GM19238 (cell line): ENCODE measurements around the gene NRROS.

Experiments used
- DNase-seq: peaks from one replicate; pipeline ENCODE4 v3.0.0; 2011; ENCODE audit warnings: low spot score; ENCODE audit not compliant: insufficient read length

NRROS gene

DNA sequence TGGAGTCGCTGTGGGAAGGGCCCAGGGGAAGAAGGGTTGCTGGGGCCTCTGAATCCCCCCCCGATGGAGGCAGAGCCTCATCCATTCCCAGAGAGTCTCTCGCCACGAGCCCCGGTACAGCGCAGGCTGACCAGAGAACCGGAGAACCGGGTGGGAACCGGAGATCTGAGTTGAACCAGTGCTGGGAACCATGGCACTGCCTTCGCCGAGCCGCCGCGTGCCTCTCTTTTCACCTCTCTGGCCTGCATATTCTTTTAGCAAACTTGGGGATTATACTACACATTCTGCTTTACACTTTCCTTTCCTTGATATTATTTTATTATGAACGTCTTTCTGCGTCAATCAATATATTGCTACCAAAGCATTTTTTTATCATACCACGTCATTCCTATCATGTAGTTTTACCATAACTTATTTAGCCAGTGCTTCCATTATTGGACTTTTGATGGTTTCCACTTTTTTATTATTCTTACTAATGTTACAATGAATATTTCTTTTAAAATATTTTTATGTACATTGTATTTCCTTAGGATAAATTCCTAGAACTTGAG, 7.2 kb downstream of the NRROS start:
- no peak for DNase-seq

DNA sequence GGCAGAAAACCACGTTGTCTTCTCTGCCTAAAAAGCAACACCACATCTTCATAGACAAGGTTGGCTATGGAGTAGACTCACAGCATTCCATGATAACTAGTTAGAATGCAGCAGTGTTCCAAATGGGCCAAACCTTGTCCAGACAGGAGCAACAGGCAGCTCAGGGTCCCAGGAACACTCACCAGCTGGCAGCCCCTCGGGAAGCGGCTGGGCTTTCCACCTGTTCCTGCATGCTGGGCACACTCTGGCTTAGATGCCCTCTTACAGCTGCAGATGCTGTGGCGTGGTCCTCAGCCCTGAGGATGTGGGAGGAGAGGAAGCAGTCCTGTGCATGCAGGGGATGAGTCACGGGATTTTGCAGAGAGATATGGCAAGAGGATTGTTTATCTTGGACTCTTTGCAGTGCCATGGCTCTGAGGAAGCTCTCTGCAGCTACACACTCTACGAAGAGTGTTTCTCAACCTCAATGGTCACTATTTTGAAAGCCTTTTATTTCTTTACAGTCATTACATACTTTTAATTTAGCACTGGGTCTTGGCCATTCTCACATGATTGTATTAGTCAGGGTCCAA, 11.3 kb downstream of the NRROS start:
- no peak for DNase-seq

DNA sequence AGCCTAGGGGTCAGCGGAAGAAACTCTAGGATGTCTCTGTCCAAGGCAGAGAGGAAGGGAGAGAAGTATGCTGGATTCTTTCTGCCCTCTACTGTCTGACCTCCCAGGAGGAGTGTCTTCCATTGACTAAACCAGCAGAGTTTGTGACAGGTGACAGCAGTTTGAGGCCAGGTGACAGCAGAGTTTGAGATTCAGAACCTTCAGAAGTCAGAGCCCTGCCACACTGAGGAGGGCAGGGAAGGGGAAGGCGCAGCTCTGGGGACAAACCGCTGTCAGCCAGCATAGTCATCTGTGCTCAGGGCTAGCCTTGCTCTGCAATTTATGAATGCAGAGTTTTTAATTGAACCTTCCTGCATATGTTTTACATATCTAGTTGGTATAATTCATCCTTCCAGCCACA, 12.3 kb downstream of the NRROS start:
- DNase-seq, result no peak

- DNase-seq, result no peak
Measured at GRCh38 chr3:196652961-196653795, 13.7 kb downstream of the NRROS start.

GRCh38 chr3:196654006-196654734, 14.7 kb downstream of the NRROS start:
- DNase-seq, result no peak

GRCh38 chr3:196654735-196655090, 15.2 kb downstream of the NRROS start:
- no peak for DNase-seq

DNA sequence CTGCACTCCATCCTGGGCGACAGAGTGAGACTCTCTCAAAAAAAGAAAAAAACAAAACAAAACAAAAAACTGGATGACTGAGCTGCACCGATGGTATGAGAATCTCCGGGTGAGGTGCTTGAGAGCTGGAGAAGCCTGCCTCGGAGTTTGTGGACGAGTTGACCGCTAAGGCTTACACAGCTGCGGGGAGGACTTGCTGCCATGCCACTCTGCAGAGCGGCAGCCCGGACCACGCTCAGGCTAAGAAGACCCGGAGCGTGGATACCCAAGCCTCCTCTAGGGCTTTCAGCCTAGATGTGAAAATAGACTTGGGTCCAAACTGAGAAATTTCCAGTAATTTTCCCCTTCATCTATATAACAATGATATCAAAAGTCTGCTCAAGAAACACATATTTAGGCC, 16.0 kb downstream of the NRROS start:
- no peak for DNase-seq

DNA sequence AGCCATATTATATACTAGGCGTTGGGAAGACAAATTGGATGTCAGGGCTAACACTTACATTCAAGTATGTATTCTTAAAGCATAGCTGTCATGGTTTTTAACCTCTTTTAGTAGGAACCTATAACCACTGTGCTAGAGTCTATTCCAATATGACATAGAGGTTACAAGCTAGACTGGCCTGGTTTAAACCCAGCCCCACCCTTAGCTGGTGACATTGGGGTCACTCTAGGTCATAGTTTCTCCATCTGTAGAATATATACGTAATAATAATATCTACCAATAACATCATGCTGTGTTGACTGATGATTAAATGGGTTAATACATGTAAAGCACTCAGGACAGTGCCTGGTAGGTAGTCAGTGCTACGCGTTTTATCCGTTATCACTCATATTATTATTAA, 16.7 kb downstream of the NRROS start:
- DNase-seq, result no peak

DNA sequence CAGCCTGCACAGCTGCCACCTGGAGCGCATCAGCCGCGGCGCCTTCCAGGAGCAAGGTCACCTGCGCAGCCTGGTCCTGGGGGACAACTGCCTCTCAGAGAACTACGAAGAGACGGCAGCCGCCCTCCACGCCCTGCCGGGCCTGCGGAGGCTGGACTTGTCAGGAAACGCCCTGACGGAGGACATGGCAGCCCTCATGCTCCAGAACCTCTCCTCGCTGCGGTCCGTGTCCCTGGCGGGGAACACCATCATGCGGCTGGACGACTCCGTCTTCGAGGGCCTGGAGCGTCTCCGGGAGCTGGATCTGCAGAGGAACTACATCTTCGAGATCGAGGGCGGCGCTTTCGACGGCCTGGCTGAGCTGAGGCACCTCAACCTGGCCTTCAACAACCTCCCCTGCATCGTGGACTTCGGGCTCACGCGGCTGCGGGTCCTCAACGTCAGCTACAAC, 20.4 kb downstream of the NRROS start:
- no peak for DNase-seq

GRCh38 chr3:196660381-196661166, 21.1 kb downstream of the NRROS start:
- no peak for DNase-seq

GRCh38 chr3:196661400-196661799, 21.9 kb downstream of the NRROS start:
- DNase-seq, result no peak

DNA sequence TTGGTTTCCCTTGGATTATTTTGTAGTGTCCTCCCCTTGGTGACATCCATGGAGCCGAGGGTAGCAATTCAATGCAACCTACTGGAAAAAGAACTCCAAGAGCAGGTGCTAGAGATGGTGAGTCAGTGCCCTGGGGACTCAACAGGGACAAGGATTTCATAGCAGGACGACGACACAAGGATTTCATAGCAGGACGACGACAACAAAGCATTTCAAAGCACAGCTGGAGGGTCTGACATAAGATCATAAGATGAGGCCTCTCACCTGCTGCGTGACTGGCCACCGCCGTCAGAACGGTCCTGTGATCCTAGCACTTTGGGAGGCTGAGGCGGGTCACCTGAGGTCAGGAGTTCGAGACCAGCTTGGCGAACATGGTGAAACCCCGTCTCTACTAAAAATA, 22.5 kb downstream of the NRROS start:
- DNase-seq, result no peak

DNA sequence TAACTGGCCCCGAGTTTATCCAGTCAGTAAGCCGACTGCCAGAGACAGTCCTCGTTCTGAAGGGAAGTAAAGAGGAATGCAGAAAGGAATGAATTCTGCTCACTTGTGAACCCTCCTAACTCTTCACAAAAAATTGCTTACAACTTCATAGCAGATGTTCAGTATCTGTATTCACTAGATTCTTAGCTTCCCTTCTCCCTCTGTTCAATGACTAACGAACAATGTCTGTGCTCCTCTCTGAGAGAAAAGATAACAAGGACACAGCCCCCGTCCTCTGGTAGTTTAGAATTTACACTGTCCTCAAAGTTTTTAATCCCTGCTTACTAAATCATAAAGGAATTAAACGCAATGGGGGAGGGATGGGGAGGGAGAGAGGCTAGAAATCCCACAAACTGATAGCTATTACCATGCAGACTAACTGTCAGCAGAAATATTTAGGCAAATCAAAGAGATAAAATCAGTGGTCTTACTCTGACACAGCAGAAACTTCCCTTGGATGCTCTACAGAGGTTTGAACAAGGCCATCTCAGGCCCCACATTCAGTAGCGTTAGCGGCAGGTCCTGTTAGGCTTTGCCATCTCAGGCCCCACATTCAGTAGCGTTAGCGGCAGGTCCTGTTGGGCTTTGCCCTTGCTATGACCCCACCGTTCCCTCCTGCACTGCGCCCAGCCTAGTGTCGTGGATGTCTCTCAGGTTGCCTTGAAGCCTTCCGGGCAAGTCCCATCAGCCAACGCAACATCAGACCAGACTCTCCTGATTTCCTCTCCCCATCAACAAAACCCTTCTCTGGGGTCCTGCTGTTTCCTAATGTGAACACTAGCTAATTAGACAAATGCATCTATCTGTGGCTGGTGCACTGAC, 23.4 kb downstream of the NRROS start:
- DNase-seq, result no peak

- no peak for DNase-seq
Measured at GRCh38 chr3:196666001-196666867, 26.7 kb downstream of the NRROS start.

DNA sequence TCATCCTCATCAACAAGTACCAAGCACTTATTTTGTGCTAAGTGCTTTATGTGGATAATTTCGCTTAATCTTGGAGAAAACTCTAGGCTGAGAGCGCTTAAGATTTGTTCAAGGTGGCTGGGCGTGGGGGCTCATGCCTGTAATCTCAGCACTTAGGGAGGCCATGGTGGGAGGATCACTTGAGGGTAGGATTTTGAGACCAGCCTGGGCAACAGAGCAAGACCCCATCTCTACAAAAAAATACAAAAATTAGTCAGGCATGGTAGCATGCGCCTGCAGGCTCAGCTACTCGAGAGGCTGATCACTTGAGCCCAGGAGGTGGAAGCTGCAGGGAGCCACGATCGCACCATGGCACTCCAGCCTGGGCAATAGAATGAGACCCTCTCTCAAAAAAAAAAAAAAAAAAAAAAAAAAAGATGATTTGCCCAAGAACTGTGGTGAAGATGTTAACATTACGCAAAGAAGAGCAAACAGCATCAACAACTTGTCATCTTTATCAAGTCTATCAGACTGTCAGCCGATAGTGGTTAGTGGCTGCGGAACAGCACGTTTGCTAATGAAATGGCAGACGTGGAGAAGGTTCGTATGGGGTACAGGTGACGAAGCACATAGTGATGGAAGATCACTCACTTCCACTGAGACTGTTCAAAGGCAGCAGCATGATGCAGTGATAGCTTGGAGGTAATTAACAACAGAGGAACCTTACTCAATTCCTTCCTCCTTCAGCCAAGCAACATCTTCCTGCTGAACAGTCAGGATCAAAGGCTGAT, 27.7 kb downstream of the NRROS start:
- DNase-seq, result no peak

GRCh38 chr3:196670339-196670738, 30.8 kb downstream of the NRROS start:
- no peak for DNase-seq

GRCh38 chr3:196673632-196674031, 34.1 kb downstream of the NRROS start:
- no peak for DNase-seq

DNA sequence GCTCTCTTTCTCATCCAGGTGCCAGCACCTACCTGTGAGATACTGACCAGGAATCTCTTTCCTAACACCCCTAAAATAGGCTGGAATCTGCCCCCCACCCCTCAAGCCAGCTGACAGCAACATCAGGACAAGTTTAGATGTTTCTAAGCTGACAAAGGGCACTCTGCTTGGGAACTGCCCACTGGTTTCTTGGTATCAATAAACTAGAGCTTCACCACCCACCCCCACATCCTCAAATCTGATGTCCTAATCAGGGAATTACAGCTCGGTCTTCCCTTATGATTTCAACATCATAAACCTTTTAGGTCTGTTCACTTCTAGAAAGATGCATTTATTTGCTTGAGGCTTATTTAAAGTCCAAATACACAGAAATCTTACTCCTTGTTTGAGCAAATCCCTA, 37.9 kb downstream of the NRROS start:
- no peak for DNase-seq

GRCh38 chr3:196677931-196678330, 38.4 kb downstream of the NRROS start:
- no peak for DNase-seq
